Measurements from ENCODE around the gene RALGAPA2.

DNA sequence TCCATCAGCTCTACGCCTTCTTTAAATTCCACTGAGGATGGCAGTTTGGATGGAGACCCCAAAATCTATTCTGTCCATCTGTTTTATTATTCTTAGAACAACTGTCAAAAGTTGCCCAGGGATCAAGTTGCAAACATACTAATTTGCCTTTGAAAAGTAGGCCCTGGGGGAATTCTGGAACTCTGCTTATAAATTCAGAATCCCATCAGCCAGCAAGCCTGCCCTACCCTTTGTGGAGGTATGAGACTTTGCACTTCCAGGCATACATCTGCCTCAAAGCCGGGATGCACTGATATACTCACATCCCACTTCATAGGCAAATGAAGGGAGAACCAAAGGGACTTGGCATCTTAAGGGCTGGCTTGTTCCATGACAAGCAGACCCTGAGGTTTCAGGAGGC lies 250.9 kb downstream of the RALGAPA2 start:
- TF ChIP-seq YY1 (IDR thresholded peaks at IDR 0.05; ENCODE audit: insufficient read depth, insufficient read length) (no peak), ZNF274 (IDR thresholded peaks at IDR 0.05; ENCODE audit: low read depth, low read length) (no peak)

Measured in NT2/D1 (cell line).